Measurements from ENCODE around the gene PRICKLE4. TPM values are rescaled to one million over a fixed set of nuclear protein-coding genes. Genes with fewer than 3 reads are reported as not detected.

The PRICKLE4 gene
- total RNA-seq, 1 experiment from 2014 or later, result 2.9 TPM

DNA sequence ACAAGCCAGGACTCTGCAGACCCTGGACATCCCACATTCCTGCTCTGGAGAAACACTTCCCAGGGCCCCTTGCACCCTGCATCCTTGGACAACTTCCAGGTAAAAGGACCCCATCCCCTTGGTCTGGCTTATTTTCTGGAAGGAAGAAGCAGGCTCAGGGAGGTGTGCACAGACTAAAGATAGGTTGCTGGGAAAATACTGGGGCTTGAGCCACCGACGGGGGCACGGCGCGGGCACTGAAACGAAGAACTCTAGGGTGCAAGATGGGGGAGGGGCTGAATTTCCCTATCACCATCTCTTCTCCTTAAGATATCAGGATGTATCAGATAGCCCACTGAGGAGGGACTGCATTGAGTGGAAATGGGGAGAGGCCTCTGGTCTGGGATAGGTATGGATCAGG is 1.7 kb upstream of the PRICKLE4 start:
- Histone ChIP-seq H2AFZ (ENCODE audit: low read depth, low read length, poor library complexity, severe bottlenecking) (no peak overlapping the region), H3K27me3 (ENCODE audit: insufficient read depth, low read length) (no peaks in the 10 kb centered on the region), H3K79me2 (ENCODE audit: insufficient read depth, low read length) (no peaks in the 10 kb centered on the region), H3K4me1 (ENCODE audit: control insufficient read depth in 1 of 2, insufficient read depth in 2 of 2, low read length in 2 of 2) (peaks cover 14 to 23% of the 10 kb centered on the region in 2 experiments), H3K9ac (ENCODE audit: low read length) (peak overlapping the region; percentile 68), H3K4me3 (replicated peaks in 1 of 2; ENCODE audit: low read depth in 1 of 2, low read length in 2 of 2) (peak overlapping the region; percentile 77 to 83), H3K27ac (ENCODE audit: low read depth, low read length) (peak overlapping the region; percentile 8; the same call in 1 of the 2 replicates), H3K4me2 (ENCODE audit: low read length) (peak overlapping the region; percentile 92), H4K20me1 (ENCODE audit: insufficient read depth) (no peaks in the 10 kb centered on the region), H3K9me3 (ENCODE audit: control insufficient read depth in 1 of 2, insufficient read depth in 1 of 2, low read depth in 1 of 2, low read length in 2 of 2) (no peaks in the 10 kb centered on the region), H3K36me3 (ENCODE audit: control insufficient read depth in 1 of 2, insufficient read depth in 2 of 2, low read length in 2 of 2) (no peaks in the 10 kb centered on the region; a peak in 1 of 4 replicates), H3K9me2 (ENCODE audit: insufficient read depth) (no peaks in the 10 kb centered on the region)
- no peak for DNase-seq (ENCODE audit: low read depth, low spot score)
- intact Hi-C loops (cut with micrococcal nuclease), result loop anchor here (2.0 to 10.0 kb wide), 2 partner anchors 44 to 174 kb away; partner anchors contain the start of gene TFEB
- ATAC-seq, result no peak
- no TSS peak for BruUV-seq (replicated peaks)
- no peak for TF ChIP-seq SP1 (IDR thresholded peaks at IDR 0.05; ENCODE audit: low read depth)
- no peak for TF ChIP-seq EZH2 (IDR thresholded peaks at IDR 0.05)
- TF ChIP-seq, protein P1, sequence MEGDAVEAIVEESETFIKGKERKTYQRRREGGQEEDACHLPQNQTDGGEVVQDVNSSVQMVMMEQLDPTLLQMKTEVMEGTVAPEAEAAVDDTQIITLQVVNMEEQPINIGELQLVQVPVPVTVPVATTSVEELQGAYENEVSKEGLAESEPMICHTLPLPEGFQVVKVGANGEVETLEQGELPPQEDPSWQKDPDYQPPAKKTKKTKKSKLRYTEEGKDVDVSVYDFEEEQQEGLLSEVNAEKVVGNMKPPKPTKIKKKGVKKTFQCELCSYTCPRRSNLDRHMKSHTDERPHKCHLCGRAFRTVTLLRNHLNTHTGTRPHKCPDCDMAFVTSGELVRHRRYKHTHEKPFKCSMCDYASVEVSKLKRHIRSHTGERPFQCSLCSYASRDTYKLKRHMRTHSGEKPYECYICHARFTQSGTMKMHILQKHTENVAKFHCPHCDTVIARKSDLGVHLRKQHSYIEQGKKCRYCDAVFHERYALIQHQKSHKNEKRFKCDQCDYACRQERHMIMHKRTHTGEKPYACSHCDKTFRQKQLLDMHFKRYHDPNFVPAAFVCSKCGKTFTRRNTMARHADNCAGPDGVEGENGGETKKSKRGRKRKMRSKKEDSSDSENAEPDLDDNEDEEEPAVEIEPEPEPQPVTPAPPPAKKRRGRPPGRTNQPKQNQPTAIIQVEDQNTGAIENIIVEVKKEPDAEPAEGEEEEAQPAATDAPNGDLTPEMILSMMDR (IDR thresholded peaks at IDR 0.05 in 2 of 3, conservative IDR thresholded peaks at IDR 0.05 in 1 of 3; ENCODE audit: borderline replicate concordance in 1 of 3, insufficient read depth in 1 of 3, low read depth in 2 of 3, low read length in 2 of 3), result no peak
- TF ChIP-seq FOSL1 (IDR thresholded peaks at IDR 0.05; ENCODE audit: low read depth), result no peak
- no peak for TF ChIP-seq MAX (IDR thresholded peaks at IDR 0.05)
- TF ChIP-seq POLR2AphosphoS5 (IDR thresholded peaks at IDR 0.05; ENCODE audit: low read depth, low read length), result no peak
- TF ChIP-seq, protein P2, sequence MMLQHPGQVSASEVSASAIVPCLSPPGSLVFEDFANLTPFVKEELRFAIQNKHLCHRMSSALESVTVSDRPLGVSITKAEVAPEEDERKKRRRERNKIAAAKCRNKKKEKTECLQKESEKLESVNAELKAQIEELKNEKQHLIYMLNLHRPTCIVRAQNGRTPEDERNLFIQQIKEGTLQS (IDR thresholded peaks at IDR 0.05), result no peak
- no peak for TF ChIP-seq YY1 (IDR thresholded peaks at IDR 0.05; ENCODE audit: extremely low read depth, insufficient replicate concordance, low read depth, low read length)
- ChIA-PET RAD21 (ENCODE audit: low non-redundant PET in 1 of 2, low total read pairs in 2 of 2, uncharacterized antibody in 2 of 2, unreplicated experiment in 2 of 2) (no interaction called here), POLR2A (no interaction called here), CTCF (interaction anchor here (1.2 kb wide), 1 partner anchor 9 kb away, joined by 3 read pairs; the partner anchor contains the start of gene TOMM6)

Measured in HCT116 (cell line).